GM19043 (cell line): ENCODE measurements around the gene SH2D7.

Experiments
- ATAC-seq: cut with Tn5 transposase; IDR thresholded peaks from one replicate; pipeline ENCODE4 v1.9.1; 2021; ENCODE audit warnings: low read depth; ENCODE audit not compliant: unreplicated experiment

SH2D7 gene

GRCh38 chr15:78076231-78077052 lies 15.9 kb upstream of the SH2D7 start:
- ATAC-seq, result no peak

GRCh38 chr15:78077053-78077870 lies 15.1 kb upstream of the SH2D7 start, which contains the start of gene TBC1D2B:
Gene TBC1D2B, minus strand, starts transcription at chr15:78077711. Its CDS starts 59 bp downstream, at chr15:78077652.
- ATAC-seq, result no peak

- ATAC-seq, result no peak
Measured at GRCh38 chr15:78077871-78078210, 14.5 kb upstream of the SH2D7 start.

- ATAC-seq, result no peak
Measured at GRCh38 chr15:78079298-78080087, 12.9 kb upstream of the SH2D7 start.

GRCh38 chr15:78080088-78080460 lies 12.3 kb upstream of the SH2D7 start:
- no peak for ATAC-seq

GRCh38 chr15:78082106-78082742 lies 10.1 kb upstream of the SH2D7 start:
- ATAC-seq, result no peak

GRCh38 chr15:78082743-78083110 lies 9.6 kb upstream of the SH2D7 start:
- ATAC-seq, result no peak

GRCh38 chr15:78083186-78083585 lies 9.2 kb upstream of the SH2D7 start:
- ATAC-seq, result no peak

GRCh38 chr15:78083687-78084448 lies 8.5 kb upstream of the SH2D7 start:
- ATAC-seq, result no peak

GRCh38 chr15:78084449-78084750 lies 8.0 kb upstream of the SH2D7 start:
- ATAC-seq, result no peak

- ATAC-seq, result no peak
Measured at GRCh38 chr15:78085928-78086327, 6.4 kb upstream of the SH2D7 start.

- ATAC-seq, result no peak
Measured at GRCh38 chr15:78087951-78088772, 4.2 kb upstream of the SH2D7 start.

- no peak for ATAC-seq
Measured at GRCh38 chr15:78088773-78089080, 3.6 kb upstream of the SH2D7 start.

- no peak for ATAC-seq
Measured at GRCh38 chr15:78090422-78091063, 1.8 kb upstream of the SH2D7 start.

- no peak for ATAC-seq
Measured at GRCh38 chr15:78093242-78094020, 1.1 kb downstream of the SH2D7 start.

GRCh38 chr15:78097667-78098066 lies 5.3 kb downstream of the SH2D7 start:
- no peak for ATAC-seq

GRCh38 chr15:78098131-78098755 lies 5.9 kb downstream of the SH2D7 start:
- ATAC-seq, result no peak

- ATAC-seq, result no peak
Measured at GRCh38 chr15:78100886-78101285, 8.5 kb downstream of the SH2D7 start.
